ENCODE results near the gene MDK. TPM values are rescaled to one million over a fixed set of nuclear protein-coding genes. Genes with fewer than 3 reads are reported as not detected.

MDK gene
- total RNA-seq, 5 donors from 2014 or later (not counting 1 experiment from before 2014, with no cell fraction given) = 5.8 to 8.6 (median 8.3) TPM

DNA sequence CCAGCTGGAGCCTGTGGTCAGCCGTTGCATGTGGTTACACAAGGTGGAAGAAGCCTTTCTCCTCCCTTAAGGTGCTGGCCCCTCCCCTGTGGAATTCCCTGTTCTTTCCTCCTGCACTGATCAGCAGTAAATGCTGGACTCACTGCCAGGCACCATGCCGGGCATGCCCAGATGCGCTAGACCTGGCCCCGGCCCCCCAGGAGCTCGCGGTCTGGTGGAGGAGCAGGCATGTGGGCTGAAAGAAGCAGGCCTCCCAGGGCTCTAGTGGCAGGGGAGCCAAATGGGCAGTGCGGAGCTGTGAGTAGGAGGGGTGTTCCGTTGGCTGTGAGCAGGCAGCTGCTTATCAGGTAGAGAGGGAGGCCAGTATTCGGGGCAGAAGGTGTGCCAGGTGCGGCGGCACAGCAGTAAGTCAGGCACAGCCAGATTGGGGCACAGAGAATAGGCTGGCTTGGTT lies 24.0 kb upstream of the MDK start:
- ChIA-PET POLR2A (interaction anchor here in 1 of 2 donors (1.0 kb wide), 1 partner anchor 27 kb away, joined by 3 read pairs; no protein-coding TSS in a partner anchor), CTCF (interaction anchor here (1.3 to 2.6 kb wide), 2 partner anchors 9 to 11 kb away, joined by 3 to 13 read pairs; partner anchors contain the start of gene DGKZ (in 1 of the 2))
- Histone ChIP-seq H3K27ac (ENCODE audit: low read length) (no peak overlapping the region), H3K27me3 (replicated peaks in 1 of 2; ENCODE audit: control insufficient read depth in 2 of 2, extremely low read depth in 1 of 2, insufficient read depth in 2 of 2, low read length in 1 of 2) (no peaks in the 10 kb centered on the region), H3K4me1 (ENCODE audit: control insufficient read depth in 1 of 2, extremely low read depth in 1 of 2, insufficient read depth in 2 of 2, low read length in 2 of 2) (peaks cover 33 to 82% of the 10 kb centered on the region in 2 experiments), H3K36me3 (ENCODE audit: control insufficient read depth in 2 of 2, extremely low read depth in 1 of 2, insufficient read depth in 1 of 2, low read length in 1 of 2) (peaks cover 3 to 34% of the 10 kb centered on the region in 2 donors), H3K4me3 (ENCODE audit: control insufficient read depth in 1 of 2, extremely low read depth in 1 of 2, low read length in 1 of 2) (no peak overlapping the region), H3K9me3 (no peaks in the 10 kb centered on the region)
- H3K27ac Mint-ChIP-seq = peak overlapping the region; percentile 79 to 85
- ATAC-seq (replicated peaks in 1 of 4) (no peak), DNase-seq (no peak)
- H3K4me3 Mint-ChIP-seq = no peak overlapping the region
- H3K4me1 Mint-ChIP-seq = peaks cover 79 to 85% (median 80%) of the 10 kb centered on the region in 3 donors
- 87% methylated on average over 11 of the region's 11 CpGs for WGBS (ENCODE audit: insufficient coverage)
- no peaks in the 10 kb centered on the region for H3K27me3 Mint-ChIP-seq
- H3K9me3 Mint-ChIP-seq = no peaks in the 10 kb centered on the region
- H3K36me3 Mint-ChIP-seq = peaks cover 3% of the 10 kb centered on the region

DNA sequence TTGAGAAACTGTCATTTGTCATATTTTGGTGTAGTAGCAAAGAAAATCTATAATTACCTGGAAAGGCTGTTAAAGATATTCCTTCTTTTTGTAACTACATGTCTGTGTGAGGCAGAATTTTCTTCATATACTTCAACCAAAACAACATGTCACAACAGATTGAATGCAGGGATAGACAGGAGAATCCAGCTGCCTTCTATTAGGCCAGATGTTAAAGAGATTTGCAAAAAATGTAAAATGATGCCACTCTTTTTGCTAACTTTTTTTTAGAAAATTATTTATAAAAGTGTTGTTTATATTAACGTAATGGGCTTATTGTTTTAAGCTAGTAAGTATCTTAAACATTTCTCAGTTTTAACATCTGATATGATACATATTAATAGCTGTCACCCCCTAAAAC lies 21.5 kb upstream of the MDK start:
- peak overlapping the region; percentile 22 to 91 for H3K27ac Mint-ChIP-seq
- H3K36me3 Mint-ChIP-seq = no peaks in the 10 kb centered on the region
- ATAC-seq (replicated peaks in 1 of 4) (no peak), DNase-seq (no peak)
- no peaks in the 10 kb centered on the region for H3K27me3 ChIP-seq (replicated peaks in 1 of 2; ENCODE audit: control insufficient read depth in 2 of 2, extremely low read depth in 1 of 2, insufficient read depth in 2 of 2, low read length in 1 of 2)
- H3K9me3 ChIP-seq = no peaks in the 10 kb centered on the region
- no peaks in the 10 kb centered on the region for H3K27me3 Mint-ChIP-seq
- ChIA-PET POLR2A (interaction anchor here (0.6 to 1.7 kb wide), 3 partner anchors 11 to 302 kb away, joined by 3 to 5 read pairs (median 3); no protein-coding TSS in a partner anchor), CTCF (interaction anchor here (0.6 to 3.6 kb wide), 6 partner anchors 8 to 951 kb away, joined by 3 to 18 read pairs (median 8); partner anchors contain the start of gene DGKZ (in 1 of the 2))
- H3K9me3 Mint-ChIP-seq = no peaks in the 10 kb centered on the region
- WGBS (ENCODE audit: insufficient coverage) = no CpG with 5 or more reads among the region's 1 CpG
- H3K4me3 ChIP-seq (ENCODE audit: control insufficient read depth in 1 of 2, extremely low read depth in 1 of 2, low read length in 1 of 2) = no peak overlapping the region
- peaks cover 20 to 82% of the 10 kb centered on the region in 2 experiments for H3K4me1 ChIP-seq (ENCODE audit: control insufficient read depth in 1 of 2, extremely low read depth in 1 of 2, insufficient read depth in 2 of 2, low read length in 2 of 2)
- peaks cover 3 to 46% of the 10 kb centered on the region in 2 donors for H3K36me3 ChIP-seq (ENCODE audit: control insufficient read depth in 2 of 2, extremely low read depth in 1 of 2, insufficient read depth in 1 of 2, low read length in 1 of 2)
- H3K4me3 Mint-ChIP-seq = peak overlapping the region in 2 of 3 donors; percentile 43 to 90
- no peak overlapping the region for H3K27ac ChIP-seq (ENCODE audit: low read length)
- peaks cover 74 to 82% (median 76%) of the 10 kb centered on the region in 3 donors for H3K4me1 Mint-ChIP-seq

DNA sequence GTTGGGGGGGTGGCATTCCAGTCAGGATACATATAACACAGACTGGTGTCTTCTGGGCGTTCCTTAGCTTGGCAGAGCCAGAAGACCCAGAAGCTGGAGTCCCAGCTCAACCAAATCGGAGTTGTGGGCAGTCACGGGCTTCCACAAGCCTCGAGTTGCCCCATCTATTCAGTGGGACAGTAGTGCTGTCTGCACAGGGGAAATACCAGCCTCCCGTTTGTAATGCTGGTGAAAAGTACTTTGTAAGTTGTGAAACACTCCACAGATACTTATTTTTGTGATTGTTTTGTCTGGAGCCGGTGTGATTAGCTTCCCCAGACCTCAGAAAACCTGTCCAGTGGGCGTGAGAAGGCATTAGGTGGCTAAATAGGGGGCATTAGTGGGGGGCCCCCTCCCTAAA lies 20.6 kb upstream of the MDK start:
- H3K4me1 ChIP-seq (ENCODE audit: control insufficient read depth in 1 of 2, extremely low read depth in 1 of 2, insufficient read depth in 2 of 2, low read length in 2 of 2) = peaks cover 22 to 83% of the 10 kb centered on the region in 2 experiments
- CTCF ChIA-PET = interaction anchor here (1.9 to 3.6 kb wide), 4 partner anchors 8 to 12 kb away, joined by 5 to 18 read pairs (median 14); no protein-coding TSS in a partner anchor
- Mint-ChIP-seq H3K27me3 (no peaks in the 10 kb centered on the region), H3K36me3 (no peaks in the 10 kb centered on the region), H3K4me1 (peaks cover 70 to 84% (median 78%) of the 10 kb centered on the region in 3 donors), H3K9me3 (no peaks in the 10 kb centered on the region), H3K4me3 (peak overlapping the region; percentile 81 to 90 (median 82)), H3K27ac (peak overlapping the region; percentile 91 to 94)
- POLR2A ChIA-PET = interaction anchor here (0.6 to 1.7 kb wide), 4 partner anchors 9 to 59 kb away, joined by 3 to 5 read pairs (median 4); no protein-coding TSS in a partner anchor
- H3K27ac ChIP-seq (ENCODE audit: low read length) = peak overlapping the region; percentile 71
- DNase-seq = peak in 1 of 35 experiments; percentile 44
- no peaks in the 10 kb centered on the region for H3K9me3 ChIP-seq
- peaks cover 6 to 51% of the 10 kb centered on the region in 2 donors for H3K36me3 ChIP-seq (ENCODE audit: control insufficient read depth in 2 of 2, extremely low read depth in 1 of 2, insufficient read depth in 1 of 2, low read length in 1 of 2)
- no peaks in the 10 kb centered on the region for H3K27me3 ChIP-seq (replicated peaks in 1 of 2; ENCODE audit: control insufficient read depth in 2 of 2, extremely low read depth in 1 of 2, insufficient read depth in 2 of 2, low read length in 1 of 2)
- WGBS (ENCODE audit: insufficient coverage) = 24% methylated on average over 4 of the region's 7 CpGs
- peak; percentile 41 to 60 (median 56) for ATAC-seq (replicated peaks in 1 of 4)
- peak overlapping the region; percentile 45 to 55 for H3K4me3 ChIP-seq (ENCODE audit: control insufficient read depth in 1 of 2, extremely low read depth in 1 of 2, low read length in 1 of 2)

DNA sequence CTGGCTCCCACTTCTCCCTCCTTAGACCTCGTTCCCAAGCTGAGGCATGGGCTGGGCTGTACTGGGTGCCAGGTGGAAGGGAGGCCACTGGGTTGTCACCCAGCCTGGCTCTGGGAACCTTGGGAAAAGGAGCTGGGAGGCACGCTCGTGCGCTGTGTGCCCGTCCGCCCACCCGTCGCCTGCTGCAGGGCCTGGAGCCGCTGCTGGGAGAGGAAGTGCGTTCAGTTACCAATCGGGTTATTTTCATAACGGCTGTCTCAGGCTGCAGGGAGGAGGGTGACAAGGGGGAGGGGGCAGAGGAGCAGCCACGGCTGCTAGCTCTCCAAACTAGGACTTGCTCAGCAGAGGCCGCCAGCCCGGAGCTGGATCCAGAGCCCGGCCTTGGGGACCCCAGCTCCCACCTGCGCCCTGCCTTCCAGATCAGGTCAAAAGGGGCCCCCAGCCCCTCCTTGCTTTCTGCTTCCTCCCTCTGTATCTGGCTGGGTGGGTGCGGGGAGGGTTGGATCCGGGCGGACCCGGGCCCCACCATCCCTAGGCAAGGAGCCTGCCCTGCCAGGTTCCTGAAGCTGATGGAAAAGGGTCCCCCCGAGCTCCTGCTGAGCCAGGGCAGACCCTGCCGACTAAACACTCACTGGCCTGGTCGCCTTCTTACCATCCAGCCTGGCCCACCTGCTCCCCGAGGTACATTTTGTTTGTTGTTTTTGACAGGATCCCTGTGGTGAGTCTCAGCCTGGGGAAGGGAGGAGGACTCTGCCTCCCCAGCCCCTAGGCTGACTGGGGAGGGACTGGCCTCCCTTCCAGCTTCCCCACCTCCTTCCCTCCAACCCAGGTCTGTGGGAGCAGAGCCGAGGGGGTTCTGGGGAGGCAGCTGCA lies 19.9 kb upstream of the MDK start:
- Mint-ChIP-seq H3K36me3 (no peaks in the 10 kb centered on the region), H3K9me3 (no peaks in the 10 kb centered on the region), H3K4me3 (peak overlapping the region; percentile 81 to 90 (median 82)), H3K27me3 (no peaks in the 10 kb centered on the region), H3K4me1 (peaks cover 64 to 82% (median 74%) of the 10 kb centered on the region in 3 donors), H3K27ac (peak overlapping the region; percentile 91 to 94)
- Histone ChIP-seq H3K4me3 (ENCODE audit: control insufficient read depth in 1 of 2, extremely low read depth in 1 of 2, low read length in 1 of 2) (peak overlapping the region; percentile 45 to 55), H3K4me1 (ENCODE audit: control insufficient read depth in 1 of 2, extremely low read depth in 1 of 2, insufficient read depth in 2 of 2, low read length in 2 of 2) (peaks cover 19 to 79% of the 10 kb centered on the region in 2 experiments), H3K27me3 (replicated peaks in 1 of 2; ENCODE audit: control insufficient read depth in 2 of 2, extremely low read depth in 1 of 2, insufficient read depth in 2 of 2, low read length in 1 of 2) (no peaks in the 10 kb centered on the region), H3K27ac (ENCODE audit: low read length) (peak overlapping the region; percentile 71), H3K36me3 (ENCODE audit: control insufficient read depth in 2 of 2, extremely low read depth in 1 of 2, insufficient read depth in 1 of 2, low read length in 1 of 2) (peaks cover 6 to 47% of the 10 kb centered on the region in 2 donors), H3K9me3 (no peaks in the 10 kb centered on the region)
- CTCF ChIA-PET = interaction anchor here (1.9 to 3.6 kb wide), 4 partner anchors 9 to 13 kb away, joined by 5 to 18 read pairs (median 14); no protein-coding TSS in a partner anchor
- ATAC-seq (replicated peaks in 1 of 4) (peak; percentile 90 to 98 (median 95)), DNase-seq (peak in 33 of 35 experiments; percentile 56 to 80 (median 66))
- 2% methylated on average over 20 of the region's 26 CpGs for WGBS (ENCODE audit: insufficient coverage)
- POLR2A ChIA-PET = interaction anchor here (1.0 to 1.7 kb wide), 3 partner anchors 9 to 12 kb away, joined by 3 to 5 read pairs (median 4); no protein-coding TSS in a partner anchor

DNA sequence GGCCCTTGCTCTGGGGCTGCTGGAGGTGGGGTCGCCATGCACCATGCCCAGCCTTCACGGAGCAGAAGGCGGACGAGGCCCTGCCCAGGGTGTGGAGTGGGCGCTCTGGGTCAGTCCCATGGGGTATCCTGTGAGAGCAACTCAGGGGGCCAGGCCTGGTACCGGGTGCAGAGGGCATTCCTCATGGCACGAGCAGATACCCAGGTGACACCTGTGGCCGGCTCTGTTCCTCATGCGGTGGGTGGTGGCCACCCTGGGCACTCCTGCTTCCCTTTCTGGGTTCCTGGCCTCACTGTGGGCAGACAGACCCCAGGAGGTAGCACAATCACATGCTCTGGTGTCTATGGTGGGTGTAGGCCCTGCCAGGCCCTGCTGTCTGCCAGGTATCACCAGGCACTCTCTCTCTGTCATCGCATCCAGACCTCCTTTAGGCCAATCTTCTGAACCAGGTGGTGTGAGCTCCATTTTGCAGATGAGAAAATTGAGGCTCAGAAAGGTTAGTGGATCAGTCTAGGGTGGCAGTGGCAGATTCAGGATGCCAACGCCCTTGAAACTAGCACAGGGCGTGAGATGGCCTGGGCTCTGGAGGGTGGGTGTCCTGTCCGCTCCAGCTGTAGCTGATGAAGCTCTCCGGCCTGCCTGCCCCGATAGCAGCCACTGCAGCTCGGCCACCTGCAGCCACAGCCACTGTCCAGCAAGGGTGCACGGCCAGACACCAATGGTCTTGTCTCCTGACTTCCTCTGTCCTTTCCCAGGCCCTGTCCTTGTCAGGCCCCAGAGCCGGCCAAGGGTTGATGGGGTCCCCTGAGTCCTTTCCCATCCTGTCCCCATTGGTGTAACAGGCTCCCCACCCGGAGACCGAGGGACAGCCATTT lies 19.1 kb upstream of the MDK start:
- peak overlapping the region; percentile 25 to 45 for H3K4me3 ChIP-seq (ENCODE audit: control insufficient read depth in 1 of 2, extremely low read depth in 1 of 2, low read length in 1 of 2)
- Mint-ChIP-seq H3K4me1 (peaks cover 62 to 80% (median 72%) of the 10 kb centered on the region in 3 donors), H3K9me3 (no peaks in the 10 kb centered on the region), H3K36me3 (no peaks in the 10 kb centered on the region), H3K4me3 (peak overlapping the region; percentile 81 to 90 (median 82)), H3K27me3 (no peaks in the 10 kb centered on the region), H3K27ac (peak overlapping the region; percentile 91 to 94)
- no peaks in the 10 kb centered on the region for H3K27me3 ChIP-seq (replicated peaks in 1 of 2; ENCODE audit: control insufficient read depth in 2 of 2, extremely low read depth in 1 of 2, insufficient read depth in 2 of 2, low read length in 1 of 2)
- no peak for DNase-seq
- peak overlapping the region; percentile 71 for H3K27ac ChIP-seq (ENCODE audit: low read length)
- ATAC-seq (replicated peaks in 1 of 4) = no peak
- peaks cover 19 to 79% of the 10 kb centered on the region in 2 experiments for H3K4me1 ChIP-seq (ENCODE audit: control insufficient read depth in 1 of 2, extremely low read depth in 1 of 2, insufficient read depth in 2 of 2, low read length in 2 of 2)
- WGBS (ENCODE audit: insufficient coverage) = 76% methylated on average over 18 of the region's 20 CpGs
- ChIA-PET POLR2A (no interaction called here), CTCF (interaction anchor here in 1 of 2 donors (0.8 to 3.6 kb wide), 3 partner anchors 9 to 120 kb away, joined by 3 to 18 read pairs (median 15); no protein-coding TSS in a partner anchor)
- no peaks in the 10 kb centered on the region for H3K9me3 ChIP-seq
- H3K36me3 ChIP-seq (ENCODE audit: control insufficient read depth in 2 of 2, extremely low read depth in 1 of 2, insufficient read depth in 1 of 2, low read length in 1 of 2) = peaks cover 6 to 48% of the 10 kb centered on the region in 2 donors
